Right kidney (tissue), 1 donor: Measurements from ENCODE around the gene TAF13.
"Not testable (repeated sequence)": the region's sequence is repeated elsewhere in the genome, so short reads cannot be mapped to it uniquely, and the experiment has no call there.

Experiments
- DNase-seq: peaks from one replicate; pipeline ENCODE4 v3.0.0-alpha.2; 2016

The TAF13 gene

GRCh38 chr1:109048335-109048734 lies 27.5 kb downstream of the TAF13 start:
- DNase-seq = no peak

- DNase-seq = no peak
These were observed 28.5 kb downstream of the TAF13 start for GRCh38 chr1:109047339-109047738.

- no peak for DNase-seq
These were observed 29.1 kb downstream of the TAF13 start for GRCh38 chr1:109046671-109047070.

GRCh38 chr1:109045595-109045994 lies 30.2 kb downstream of the TAF13 start:
- DNase-seq = no peak

GRCh38 chr1:109041621-109042468 lies 34.0 kb downstream of the TAF13 start, which contains the start of gene WDR47:
WDR47 (minus strand) TSS chr1:109042102; CDS start chr1:109023512, 18,590 bp downstream.
- DNase-seq = peak; percentile 90

DNA sequence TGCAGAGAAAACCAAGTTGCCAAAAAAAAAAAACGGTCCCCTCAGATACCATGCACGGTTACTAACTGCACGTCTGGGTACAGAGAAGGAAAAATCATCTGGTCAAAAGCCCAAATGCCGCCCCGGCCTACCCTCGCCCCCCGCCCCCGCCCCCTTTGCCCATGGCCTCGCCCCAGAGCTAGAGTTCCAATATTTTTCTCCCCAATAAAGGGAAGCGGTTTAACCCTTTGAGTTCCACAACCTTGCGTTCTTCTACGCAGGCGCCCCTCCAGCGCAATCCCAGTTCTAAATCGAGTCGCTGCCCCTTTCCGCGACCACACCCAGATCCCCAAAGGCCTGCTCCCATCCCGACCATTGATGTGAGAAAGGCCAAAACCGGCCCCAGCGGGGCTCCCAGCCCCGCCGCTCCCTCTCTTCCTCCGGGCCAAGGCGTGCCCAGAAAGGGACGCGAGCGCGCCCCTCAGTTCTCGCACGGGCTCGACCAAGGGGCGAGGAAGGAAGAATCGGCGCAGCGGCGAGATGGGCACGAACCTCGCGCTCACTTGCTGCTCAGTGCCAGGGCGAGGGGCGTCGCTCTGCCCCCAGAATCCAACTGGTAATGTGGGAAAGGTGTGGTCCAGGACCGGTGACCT lies 34.7 kb downstream of the TAF13 start:
- no peak for DNase-seq

DNA sequence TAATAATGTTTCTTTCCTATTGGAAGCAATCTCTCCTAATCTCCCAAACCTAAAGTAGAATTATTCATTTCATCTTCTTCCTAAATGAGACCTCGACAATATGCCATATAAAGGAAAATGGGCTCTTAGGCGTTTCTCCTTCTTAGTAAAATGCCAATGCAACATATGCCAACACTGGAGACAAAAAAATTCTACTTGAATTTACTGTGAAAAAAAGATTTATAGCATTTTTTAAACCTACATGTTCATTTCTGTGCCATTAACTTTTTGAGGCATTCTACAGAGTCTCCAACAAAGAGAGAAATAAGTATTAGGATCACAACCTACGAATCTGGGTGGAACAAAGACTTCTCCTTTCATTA lies 35.2 kb downstream of the TAF13 start:
- DNase-seq = no peak

- DNase-seq = no peak
These were observed 41.4 kb downstream of the TAF13 start for GRCh38 chr1:109034382-109034781.

GRCh38 chr1:109029493-109029892 lies 46.3 kb downstream of the TAF13 start:
- DNase-seq = not testable (repeated sequence)

DNA sequence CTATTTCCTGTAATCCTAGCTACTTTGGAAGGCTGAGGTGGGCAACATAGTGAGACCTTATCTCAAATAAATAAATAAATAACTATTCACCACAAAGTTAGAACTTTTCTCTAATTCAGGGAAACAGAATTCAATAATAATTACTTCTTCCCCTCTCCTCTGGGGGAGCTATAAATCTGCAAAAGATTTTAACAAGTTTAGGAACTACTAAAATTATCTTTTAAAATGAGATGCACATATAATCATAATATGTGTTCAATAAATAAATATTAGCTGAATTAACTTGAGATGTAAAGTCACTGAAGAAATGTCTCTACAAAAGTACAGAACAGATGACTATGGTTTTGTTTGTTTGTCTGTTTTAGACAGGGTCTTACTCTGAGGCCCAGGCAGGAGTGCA lies 48.0 kb downstream of the TAF13 start:
- DNase-seq = no peak

DNA sequence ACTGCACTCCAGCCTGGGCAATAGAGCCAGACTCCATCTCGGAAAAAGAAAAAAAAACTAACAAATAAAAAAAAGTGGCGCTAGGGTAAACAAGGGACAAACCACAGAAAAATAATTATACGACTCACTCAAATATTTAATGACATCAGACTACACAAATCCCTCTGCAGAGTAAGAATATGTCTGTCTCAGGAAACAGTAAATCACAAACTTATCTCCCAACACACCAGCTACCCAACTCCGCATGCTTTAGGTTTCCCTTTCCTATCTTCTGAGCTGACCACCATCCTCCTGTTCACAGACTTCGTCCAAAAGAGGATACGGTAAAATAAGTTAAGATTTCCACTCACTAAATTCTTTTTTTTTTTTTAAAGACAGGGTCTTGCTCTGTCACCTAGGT lies 50.1 kb downstream of the TAF13 start:
- DNase-seq = no peak

DNA sequence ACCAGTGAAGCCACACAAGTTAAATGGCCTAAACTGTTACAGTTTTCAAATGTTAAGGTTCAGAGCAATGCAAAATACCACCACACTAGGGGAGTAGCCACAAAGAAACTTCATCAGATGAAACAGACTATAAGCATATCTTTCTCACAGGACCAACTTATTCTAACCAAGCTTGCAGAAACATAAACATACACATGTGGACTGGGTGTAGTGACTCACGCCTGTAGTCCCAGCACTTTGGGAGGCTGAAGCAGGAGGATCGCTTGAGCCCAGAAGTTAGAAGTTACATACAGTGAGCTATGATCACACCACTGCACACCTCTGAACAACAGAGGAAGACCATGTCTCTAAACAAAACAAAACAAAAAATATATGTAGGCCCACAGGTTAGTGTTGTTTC lies 51.2 kb downstream of the TAF13 start:
- no peak for DNase-seq

GRCh38 chr1:109020693-109021257 lies 55.0 kb downstream of the TAF13 start:
- no peak for DNase-seq

- not testable (repeated sequence) for DNase-seq
These were observed 58.1 kb downstream of the TAF13 start for GRCh38 chr1:109017719-109018118.

DNA sequence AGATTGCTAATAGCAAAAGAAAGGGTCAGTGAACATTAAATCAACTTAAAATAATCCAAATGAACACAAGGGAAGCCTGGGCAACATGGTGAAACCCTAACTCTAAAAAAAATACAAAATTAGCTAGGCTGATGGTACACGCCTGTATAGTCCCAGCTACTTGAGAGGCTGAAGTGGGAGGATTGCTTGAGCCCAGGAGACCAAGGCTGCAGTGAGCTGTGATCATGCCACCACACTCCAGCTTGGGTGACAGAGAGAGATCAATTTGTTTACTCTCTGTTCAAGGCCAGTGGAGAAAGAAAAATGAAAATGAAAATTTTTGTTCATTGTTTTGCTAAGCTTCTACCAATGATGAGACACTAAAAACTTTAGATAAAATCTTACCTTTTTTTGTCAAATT lies 58.7 kb downstream of the TAF13 start:
- no peak for DNase-seq
